ENCODE data around the gene RHEB.

RHEB gene

DNA sequence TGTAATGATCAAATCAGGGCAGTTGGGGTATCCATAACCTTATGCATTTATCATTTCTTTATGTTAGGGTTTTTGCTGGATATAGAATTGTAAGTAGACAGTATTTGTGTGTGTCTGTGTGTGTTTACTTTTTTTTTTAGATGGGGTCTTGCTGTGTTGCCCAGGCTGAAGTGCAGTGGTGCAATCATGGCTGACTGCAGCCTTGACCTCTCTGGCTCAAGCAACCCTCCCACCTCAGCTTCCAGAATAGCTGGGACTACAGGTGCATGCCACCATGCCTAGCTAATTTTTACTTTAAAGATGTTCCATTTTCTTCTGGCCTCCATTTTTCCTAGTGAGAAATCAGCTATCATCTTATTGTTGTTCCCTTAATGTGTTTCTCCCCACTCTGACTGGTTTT is 10.1 kb upstream of the RHEB start:
- DNase-seq (ENCODE audit: low read depth, low spot score), result no peak

DNA sequence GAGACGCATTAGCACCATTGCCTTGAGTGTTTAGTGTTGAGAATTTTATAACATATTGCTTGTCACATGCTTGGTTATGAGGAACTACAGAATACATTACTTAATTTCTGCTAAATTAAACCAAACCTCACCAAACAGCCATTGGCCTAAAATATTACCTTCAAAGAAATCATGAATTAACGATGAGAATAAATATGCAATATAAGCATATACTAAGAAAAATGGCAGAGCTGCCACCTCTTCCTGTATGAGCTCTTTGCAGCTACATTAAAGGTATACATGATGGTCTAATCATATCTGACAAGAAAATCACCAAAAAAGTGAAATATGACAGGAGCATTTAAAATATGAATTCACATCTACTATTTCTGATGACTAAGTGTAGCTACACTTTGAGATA is 5.2 kb upstream of the RHEB start:
- DNase-seq (ENCODE audit: low read depth, low spot score), result no peak

DNA sequence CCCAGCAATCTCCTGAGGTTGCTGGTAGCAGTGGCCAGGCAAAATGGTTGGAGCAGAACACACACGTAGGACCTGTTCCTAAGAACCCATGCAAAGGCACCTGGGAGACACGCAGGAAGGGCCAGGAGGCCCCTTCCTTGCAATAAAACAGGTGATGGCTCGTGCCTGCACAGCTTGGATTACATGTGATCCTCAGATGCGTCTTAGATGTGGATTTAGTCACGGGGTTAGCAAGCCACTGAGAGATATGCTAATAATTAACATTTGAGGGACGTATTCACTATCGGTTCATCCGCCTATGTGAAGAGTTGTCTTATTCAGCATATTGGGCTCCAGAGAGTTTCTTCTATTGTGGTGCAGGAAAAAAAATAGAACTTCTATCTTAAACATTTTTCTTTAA is 4.6 kb upstream of the RHEB start:
- no peak for DNase-seq (ENCODE audit: low read depth, low spot score)

DNA sequence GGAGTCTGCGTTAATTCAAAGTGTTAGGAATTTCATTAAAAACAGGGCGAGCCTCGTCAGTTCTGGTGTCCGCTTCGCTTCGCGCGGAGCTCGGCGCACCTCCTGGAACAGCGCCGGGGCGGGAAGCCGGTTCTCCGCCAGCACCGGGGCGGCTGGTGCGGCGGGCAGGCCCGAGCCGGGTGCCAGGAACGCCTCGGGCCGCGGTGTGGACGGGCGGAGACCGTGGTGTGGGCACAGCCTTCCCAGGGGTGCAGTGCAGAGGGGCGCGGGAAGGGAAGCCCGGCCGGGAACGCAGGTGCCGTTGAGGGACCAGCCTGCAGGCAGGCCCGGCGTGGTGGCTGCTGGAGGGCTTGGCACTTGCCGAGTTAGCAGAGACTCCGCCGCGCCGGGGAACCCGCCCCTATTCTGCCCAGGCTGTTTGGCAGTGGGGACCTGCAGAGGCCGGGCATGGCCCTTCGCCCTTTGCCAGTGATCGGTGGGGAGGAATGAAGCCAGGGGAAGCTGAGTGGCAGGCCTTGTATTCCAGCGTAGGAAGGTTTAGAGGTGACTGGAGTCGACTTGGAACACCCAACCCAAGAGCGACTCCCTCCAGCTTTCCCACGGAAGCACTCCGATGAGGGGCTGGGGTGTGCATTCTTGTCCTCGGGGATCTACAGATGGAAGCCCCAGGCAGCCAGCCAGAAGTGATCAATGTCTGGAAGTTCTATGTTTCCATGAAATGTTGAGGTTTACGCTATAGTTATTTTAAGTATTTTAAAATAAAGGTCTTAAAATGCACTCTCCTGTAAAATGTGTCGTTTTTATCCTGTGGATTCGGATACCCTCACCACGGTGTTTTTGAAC is 945 bp upstream of the RHEB start:
- peak; percentile 22 for DNase-seq (ENCODE audit: low read depth, low spot score)

DNA sequence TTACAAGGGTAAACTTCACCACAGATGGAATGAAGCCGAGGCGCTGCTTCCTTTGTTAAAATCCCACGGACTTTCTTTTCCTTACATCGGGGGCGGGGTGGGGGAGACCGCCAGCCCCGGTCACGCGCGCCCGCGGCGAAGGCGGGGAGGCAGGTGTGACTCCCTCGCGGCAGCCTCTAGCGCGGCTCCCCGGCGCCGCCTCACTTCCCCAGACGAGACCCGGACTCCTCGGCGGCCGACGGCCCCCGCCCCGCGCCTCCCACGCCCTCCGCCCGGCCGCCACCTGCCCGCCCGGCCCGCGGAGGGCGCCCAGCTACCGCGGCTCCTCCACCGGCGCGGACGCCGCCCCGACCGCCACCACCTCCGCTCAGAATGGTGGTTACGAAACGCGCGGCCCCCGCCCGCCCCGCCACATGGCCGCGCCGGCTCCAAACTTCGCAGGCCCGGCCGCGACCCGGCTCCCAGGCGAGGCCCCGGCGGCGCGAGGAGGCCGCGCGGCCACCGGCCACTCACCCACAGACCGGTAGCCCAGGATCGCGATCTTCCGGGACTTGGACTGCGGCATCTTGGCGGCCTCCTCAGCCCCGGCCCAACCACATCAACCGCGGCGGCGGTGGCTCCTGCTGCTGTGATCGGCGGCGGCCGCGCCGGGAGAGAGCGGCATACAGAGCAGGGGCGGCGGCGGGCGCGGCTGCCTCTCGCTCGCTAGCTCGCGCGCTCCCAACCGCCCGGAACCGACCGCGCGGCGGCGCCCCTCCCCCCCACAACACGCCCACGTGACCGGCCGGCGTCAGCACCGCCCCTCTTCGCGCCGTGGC is 539 bp downstream of the RHEB start:
- DNase-seq (ENCODE audit: low read depth, low spot score), result peak; percentile 23

DNA sequence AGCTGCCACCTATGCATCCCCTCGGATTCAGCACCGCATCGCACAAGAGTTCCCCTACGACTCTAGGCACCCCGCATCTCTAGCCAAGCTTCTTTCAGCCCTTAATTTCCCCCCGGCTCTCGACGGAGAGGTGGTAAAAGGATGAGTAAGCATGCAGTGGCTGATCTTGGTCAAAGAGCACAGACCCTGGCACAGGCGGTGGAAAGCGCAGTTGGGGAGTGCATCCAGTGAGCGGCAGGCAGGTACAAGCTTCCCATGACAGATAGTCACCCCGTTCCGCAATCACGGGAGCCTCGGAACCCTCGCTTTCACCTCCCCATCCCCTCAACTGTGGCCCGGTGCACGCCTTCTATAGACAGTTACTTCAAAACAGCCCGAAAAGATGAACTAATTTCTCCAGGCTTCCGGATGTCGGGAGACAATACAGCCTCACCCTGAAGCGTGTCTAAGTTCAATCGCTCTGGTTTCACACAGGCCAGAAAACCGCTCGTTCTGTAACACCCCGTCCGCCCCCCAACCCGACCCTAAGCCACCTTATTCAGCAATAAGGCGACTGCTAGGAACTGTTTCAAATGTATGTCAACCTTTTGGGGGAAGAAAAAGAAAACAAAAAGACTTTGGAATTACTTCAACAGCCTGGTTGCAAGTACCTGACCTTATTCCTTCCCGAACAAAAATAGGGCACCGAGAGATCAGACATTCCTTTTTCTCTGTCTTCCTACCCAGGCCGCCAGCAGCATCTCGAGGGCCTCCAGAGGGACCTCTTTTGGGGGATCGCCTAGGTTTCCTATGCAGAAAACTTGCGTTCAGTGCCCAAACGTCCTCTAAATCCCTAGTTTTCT is 1.4 kb downstream of the RHEB start:
- DNase-seq (ENCODE audit: low read depth, low spot score), result peak; percentile 24

DNA sequence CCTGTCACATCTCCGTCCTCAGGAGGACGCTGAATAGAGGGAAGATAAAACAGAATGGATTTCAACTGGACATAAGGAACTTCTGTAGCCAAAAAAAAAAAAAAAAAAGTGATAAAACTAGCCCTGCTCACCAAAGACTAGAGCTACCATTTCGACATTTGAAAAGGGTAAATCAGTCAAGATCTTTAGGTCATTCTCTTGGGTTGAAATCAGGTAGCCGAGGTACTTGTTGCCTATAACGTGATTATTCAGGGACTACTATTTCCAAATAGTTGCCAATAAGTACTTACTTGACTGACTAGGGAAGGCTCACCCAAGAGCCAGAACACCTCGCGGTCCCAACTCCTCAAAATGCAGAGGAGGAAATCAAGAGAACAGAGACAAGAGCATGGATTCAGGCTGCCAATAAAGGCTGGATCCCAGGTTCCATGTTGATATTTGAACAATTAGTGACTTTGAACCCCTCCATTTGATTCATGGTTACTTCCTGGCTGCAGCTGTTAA is 2.0 kb downstream of the RHEB start:
- DNase-seq (ENCODE audit: low read depth, low spot score), result no peak

DNA sequence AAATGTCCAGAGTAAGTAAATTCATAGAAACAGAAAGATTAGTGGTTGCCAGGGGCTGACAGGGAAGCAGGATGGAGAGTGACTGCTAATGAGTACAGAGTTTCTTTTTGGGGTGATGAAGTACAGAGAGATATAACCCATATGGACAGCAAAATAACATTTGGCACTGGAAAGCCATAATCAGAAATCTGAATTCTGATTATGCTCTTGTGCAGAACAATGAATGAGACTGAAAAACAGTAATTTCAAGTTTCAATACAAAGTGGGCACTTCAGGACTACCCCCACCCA is 4.5 kb downstream of the RHEB start:
- no peak for DNase-seq (ENCODE audit: low read depth, low spot score)

DNA sequence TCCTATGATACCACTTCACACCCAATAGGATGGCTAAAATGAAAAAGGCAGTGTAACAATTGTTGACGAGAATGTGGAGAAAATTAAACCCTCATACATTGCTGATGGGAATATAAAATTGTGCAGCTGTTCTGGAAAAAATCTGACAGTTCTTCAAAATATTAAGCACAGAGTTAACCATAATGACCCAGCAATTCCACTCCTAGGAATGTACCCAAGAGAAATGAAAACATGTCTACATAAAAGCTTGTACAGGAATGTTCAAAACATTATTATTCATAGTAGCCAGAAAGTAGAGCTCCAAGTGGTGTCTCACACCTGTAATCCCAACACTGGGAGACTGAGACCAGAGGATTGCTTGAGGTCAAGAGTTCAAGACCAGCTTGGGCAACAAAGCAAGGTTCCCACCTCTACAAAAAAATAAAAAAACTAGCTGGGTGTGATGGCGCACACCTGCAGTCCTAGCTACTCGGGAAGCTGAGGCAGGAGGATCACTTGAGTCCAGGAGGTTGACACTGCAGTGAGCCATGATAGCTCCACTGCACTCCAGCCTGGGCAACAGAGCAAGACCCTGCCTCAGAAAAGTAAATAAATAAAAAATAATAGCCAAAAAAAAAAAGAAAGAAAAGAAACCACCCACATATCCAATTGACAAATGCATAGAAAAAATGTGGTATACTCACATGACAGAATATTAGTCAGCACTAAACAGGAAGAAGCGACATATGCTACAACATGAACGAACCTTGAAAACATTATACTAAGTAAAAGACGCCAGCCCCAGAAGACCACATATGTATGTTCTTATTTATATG is 5.0 kb downstream of the RHEB start:
- DNase-seq (ENCODE audit: low read depth, low spot score), result no peak

DNA sequence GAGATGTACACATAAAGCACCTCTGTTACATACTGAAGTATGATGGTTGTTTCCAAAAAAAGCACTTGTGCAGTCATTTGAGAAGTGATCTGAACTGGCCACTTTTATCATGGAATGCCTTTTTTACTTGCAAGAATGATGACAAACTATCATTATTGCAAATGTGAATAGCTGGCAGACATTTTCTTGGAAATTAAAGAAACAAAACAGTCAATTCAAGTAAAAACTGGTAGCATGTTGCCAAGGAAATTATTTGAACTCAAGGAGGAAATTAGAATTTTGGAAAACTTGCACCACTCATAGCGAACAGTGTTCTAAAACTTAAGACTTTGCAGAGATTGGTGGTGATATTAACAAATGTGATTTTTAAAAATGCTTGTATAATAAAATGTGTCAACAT is 6.6 kb downstream of the RHEB start:
- DNase-seq (ENCODE audit: low read depth, low spot score), result no peak

DNA sequence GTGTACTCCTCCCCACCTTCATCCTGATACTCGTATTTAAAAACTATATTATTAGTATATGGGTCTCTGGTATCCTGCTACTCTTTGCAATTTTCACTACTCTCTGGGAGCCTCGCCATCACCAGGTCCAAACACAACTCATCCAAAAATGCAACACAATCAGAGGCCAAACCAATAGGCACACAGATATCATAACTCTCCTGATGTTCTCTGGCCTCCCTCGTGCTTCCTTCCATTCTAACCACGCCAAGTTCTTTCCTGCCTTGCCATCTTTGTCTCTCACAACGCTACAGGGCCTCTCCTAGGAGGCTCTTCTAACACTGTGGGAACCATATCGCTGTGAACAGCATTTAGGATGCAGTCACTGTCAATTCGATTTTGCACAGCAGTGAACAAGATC is 7.3 kb downstream of the RHEB start:
- DNase-seq (ENCODE audit: low read depth, low spot score), result no peak

DNA sequence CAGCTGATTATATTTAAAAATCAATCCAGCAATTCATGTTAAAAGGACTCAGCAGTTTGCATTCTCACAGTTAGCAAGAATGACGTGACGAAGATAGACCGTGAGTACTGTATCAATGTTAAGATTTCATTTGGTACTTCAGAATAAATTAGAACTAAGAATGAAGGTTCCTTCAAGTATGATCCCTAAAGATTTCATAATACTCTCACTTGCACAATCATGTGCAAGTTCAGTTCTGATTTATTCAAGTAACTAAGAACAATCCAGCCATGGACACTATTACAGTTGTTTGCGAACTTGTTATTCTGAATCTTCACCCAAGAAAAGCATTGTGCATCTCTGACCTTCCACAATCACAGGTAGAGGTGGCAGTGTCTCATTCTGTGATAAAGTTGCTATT is 7.7 kb downstream of the RHEB start:
- no peak for DNase-seq (ENCODE audit: low read depth, low spot score)

DNA sequence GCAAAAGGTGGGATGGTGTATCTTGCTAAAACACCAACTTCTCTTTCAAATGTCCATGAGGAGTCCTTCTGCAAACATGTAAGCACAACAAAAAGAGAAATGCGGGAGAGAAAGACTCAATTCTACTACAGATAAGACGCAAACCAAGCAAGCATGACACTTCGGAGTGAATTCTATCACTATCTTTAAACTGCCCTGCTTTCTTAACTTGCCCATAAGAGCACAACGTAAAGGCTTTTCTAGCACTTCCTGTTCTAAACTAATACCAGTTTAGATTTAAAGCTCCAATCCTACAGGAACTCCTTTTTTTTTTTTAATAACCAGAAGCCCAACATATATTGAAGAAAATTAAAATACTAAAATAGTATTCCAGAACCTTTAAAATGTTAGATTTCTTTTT is 8.4 kb downstream of the RHEB start:
- no peak for DNase-seq (ENCODE audit: low read depth, low spot score)

DNA sequence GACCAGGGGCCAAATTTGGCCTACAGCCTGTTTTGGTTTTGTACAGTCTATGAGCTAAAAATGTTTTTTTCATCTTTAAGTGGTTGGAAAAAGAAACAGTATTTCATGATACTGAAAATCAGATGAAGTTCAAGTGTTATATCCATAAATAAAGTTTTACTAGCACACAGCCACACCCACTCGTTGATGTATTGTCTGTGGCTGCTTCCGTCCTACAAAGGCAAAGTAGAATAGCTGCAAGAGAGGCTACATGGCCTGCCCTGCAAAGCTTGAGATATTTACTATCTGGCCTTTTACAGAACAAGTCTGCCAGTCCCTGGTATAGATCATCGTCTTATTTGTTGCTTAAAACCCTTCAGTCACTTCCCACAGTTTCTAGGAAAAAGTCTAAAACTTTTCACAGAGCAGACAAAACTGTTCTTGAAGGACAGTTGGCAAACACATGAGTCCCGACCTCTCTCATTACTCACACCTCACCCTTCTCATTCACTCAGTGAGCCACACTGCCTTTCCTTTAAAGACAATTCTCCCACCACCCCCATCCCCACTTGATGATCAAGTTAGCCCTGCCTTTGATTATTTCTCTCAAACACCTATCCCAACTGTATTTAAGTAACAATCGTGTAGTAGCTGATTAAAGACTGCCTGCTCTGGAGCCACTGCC is 9.9 kb downstream of the RHEB start:
- no peak for DNase-seq (ENCODE audit: low read depth, low spot score)

DNA sequence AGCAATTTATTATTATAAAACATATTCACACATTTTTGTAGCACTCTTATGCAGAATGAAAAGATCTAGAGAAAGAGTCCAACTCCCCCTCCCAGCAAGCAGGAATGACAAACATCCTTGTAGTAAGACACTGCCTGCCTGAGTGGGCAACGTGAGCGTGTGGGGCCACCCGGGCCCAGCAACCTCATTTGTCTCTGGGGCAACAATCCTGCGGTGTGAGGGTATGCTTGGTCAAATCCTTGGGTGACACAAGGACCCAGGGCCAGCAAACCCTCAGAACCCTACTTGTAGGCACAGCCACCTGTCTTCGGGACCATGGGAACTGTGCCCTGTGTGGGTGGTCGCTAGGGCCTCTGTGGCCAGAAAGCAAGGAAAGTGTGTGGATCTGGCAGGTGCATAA is 10.7 kb downstream of the RHEB start:
- no peak for DNase-seq (ENCODE audit: low read depth, low spot score)

DNA sequence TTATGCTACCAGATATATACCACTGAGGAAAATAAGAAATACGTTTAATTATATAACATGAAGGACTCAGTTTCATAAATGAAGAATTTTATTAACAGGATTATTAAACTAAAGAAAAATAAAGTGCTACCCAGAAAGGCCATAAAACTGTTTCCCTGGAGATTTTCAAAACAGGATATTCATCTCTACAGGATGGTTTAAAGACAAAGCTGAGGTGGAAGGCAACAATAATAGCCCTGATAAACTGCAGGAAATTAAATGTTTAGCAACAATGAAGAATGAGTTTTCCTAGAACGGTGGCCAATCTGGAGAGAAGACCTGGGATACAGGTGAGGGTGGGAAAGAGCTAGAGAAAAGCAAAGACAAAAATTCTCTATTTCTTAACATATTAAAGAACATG is 11.9 kb downstream of the RHEB start:
- no peak for DNase-seq (ENCODE audit: low read depth, low spot score)

DNA sequence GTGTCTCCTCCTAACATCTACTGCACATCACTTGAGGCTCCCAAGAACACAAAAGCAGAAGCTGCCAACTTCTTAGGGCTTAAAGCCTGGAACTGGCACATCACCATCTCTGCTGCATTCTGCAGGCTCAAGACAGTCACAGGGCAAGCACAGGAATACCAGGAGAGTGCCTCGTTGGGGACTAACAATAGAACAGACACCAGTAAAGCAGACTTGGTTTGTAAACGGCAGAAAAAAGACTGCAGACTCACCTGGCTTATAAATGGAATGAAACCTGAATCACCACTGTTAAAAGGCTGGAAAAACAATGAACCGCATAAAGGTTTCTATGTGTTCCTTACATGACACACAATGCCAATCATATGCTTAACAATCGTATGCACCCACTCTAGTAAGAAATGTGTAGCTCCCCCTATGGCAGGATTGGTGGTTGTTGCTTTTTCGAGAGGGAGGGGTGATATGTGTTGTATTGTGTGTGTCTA is 12.8 kb downstream of the RHEB start:
- no peak for DNase-seq (ENCODE audit: low read depth, low spot score)

DNA sequence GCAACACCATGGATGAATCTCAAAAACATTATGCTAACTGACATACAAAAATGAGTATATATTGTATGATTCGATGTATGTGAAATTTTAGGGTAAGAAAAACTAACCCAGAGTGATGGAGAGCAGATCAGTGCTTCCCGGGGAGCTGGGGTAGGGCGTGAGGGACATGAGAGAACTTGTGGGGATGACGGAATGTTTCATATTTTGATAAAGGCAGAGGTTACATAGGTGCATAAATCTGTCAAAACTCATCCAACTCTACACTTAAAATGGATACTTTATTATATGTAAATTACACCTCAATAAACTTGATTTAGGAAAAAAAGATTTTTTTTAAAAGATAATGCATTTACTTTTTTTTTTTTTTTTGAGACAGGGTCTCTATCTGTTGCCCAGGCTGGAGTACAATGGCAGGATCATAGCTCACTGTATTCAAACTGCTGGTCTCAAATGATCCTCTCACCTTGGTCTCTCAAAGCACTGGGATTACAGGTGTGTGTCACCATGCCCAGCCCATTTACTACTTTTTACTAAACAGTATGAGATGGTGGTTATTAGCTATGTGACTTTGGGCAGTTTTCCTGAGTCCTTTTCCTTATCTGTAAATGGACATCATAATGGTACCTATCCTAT is 13.7 kb downstream of the RHEB start:
- DNase-seq (ENCODE audit: low read depth, low spot score), result no peak

DNA sequence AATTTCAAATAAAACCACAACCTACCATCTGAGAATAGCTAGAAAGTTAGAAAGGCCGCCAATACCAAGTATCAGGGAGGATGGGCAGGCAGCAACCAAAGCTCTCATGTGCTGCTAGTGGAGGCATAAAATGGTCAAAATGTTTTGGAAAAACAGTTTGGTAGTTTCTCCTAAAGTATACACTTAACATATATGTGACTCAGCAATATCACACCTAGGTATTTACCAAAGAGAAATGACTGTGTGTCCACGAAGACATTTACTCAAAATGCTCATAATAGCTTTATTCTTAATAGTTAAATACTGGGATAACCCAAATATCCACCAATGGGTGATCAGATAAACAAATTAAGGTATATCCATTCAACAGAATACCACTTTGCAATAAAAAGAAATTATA is 14.3 kb downstream of the RHEB start:
- no peak for DNase-seq (ENCODE audit: low read depth, low spot score)

DNA sequence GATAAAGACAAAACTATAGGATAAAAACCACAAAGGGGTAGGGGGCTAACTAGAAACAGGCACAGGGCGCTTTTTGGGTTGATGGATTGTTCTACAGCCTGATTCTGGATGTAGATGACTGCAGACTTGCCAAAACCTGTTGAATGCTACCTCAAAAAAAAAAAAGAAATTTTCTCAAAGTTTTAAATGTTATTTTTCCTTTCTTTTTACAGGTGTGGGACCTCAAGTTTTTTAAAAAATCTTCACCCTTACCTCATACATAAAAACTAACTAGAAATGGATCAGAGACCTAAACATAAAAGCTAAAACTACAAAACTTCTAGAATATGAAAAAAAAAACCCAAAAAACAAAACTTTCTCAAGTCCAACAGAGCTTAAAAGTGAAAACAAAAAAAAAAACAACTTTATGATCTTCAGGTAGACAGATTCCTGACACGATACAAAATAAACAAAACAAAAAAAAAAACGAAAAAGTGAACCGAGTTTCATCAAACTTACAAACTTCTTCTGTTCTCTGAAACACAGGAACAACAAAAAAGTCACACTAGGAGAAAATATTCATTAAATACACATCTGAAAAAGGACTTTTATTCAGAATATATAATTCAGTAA is 14.9 kb downstream of the RHEB start:
- no peak for DNase-seq (ENCODE audit: low read depth, low spot score)
